Fibroblast of mammary gland (primary cell): ENCODE results near the gene MYH10.
A peak's percentile ranks its signal among the peaks of the same experiment; 100 is the strongest.

Source experiments
- DNase-seq: peaks from one replicate; pipeline ENCODE4 v3.0.0-alpha.2; 2010; ENCODE audit warnings: low read depth
- H3K4me3 ChIP-seq: 2 replicates; pipeline ENCODE4 v1.5.1; 2011; ENCODE audit warnings: low read depth, mild to moderate bottlenecking, low read length, moderate library complexity; ENCODE audit not compliant: control insufficient read depth
- CTCF ChIP-seq: conservative IDR thresholded peaks from 2 replicates; pipeline ENCODE4 v1.5.1; 2011; ENCODE audit warnings: low read depth, low read length, inconsistent platforms; ENCODE audit not compliant: control insufficient read depth, insufficient read depth

The MYH10 gene

DNA sequence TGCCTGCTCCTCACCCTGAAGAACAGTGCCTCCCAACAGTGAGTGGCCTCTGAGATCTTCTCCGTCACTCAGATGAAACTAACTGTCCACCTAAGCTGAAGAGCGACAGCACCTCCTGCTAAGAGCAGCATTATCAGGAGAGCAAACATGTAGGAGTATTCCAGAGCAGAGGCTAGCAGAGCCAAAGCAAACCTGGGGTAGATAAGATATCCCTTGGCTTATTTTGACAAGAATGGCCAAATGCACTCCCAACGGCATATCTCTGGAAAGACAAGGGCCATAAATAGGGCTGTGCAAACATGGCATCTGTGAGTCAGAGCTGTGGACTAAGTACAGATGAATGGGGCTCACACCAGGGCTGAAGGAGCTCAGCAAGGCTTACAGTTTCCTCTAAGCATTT lies 98.5 kb downstream of the MYH10 start:
- DNase-seq, result no peak
- H3K4me3 ChIP-seq, result no peak overlapping the region
- TF ChIP-seq CTCF, result no peak

DNA sequence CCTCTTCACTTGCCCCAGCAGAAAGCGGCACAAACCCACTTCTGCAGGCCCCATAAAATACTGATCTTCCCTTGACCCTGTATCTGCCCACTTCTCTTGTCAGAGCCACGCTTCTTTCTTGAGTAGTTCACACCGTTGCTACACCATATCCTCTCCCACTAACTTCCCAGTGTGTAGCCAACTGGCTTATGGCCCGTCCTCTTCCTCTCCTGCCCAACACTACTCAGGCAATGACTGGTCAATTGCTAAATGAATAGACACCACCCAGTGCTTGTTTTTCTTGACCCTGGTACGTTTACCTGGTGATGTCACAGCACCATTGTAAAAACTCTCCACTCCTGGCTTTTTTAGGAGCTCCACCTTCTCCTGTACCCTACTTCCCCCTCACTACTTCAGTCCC lies 107.9 kb downstream of the MYH10 start:
- TF ChIP-seq CTCF, result no peak
- DNase-seq, result peak; percentile 13
- no peak overlapping the region for H3K4me3 ChIP-seq

- H3K4me3 ChIP-seq, result no peak overlapping the region
- no peak for DNase-seq
- TF ChIP-seq CTCF, result no peak
Observed at GRCh38 chr17:8520981-8521380, 109.5 kb downstream of the MYH10 start.

GRCh38 chr17:8518850-8519249 lies 111.7 kb downstream of the MYH10 start:
- DNase-seq, result no peak
- H3K4me3 ChIP-seq, result no peak overlapping the region
- no peak for TF ChIP-seq CTCF

GRCh38 chr17:8518326-8518725 lies 112.2 kb downstream of the MYH10 start:
- TF ChIP-seq CTCF, result no peak
- DNase-seq, result no peak
- H3K4me3 ChIP-seq, result no peak overlapping the region

GRCh38 chr17:8514801-8515200 lies 115.7 kb downstream of the MYH10 start:
- H3K4me3 ChIP-seq, result no peak overlapping the region
- TF ChIP-seq CTCF, result no peak
- no peak for DNase-seq

GRCh38 chr17:8506145-8506544 lies 124.4 kb downstream of the MYH10 start:
- no peak overlapping the region for H3K4me3 ChIP-seq
- TF ChIP-seq CTCF, result no peak
- DNase-seq, result peak; percentile 14
